SJCRH30 (cell line): Measurements from ENCODE around the gene FOXO6. TPM values are rescaled to one million over a fixed set of nuclear protein-coding genes. Genes with fewer than 3 reads are reported as not detected.

Source experiments
- DNase-seq, 2 experiments: peaks; one replicate each; pipeline ENCODE4 v3.0.0-alpha.2; 2015 to 2020
- H3K27ac ChIP-seq: fragments of 250-450 bp; sonication (Bioruptor Pico); 2 replicates; pipeline ENCODE4 v1.5.1; 2020; ENCODE audit warnings: mild to moderate bottlenecking, moderate library complexity
- H3K27me3 ChIP-seq: fragments of 250-450 bp; sonication (Bioruptor Pico); 2 replicates; pipeline ENCODE4 v1.5.1; 2020; ENCODE audit warnings: mild to moderate bottlenecking, moderate library complexity
- H3K36me3 ChIP-seq: fragments of 250-450 bp; sonication (Bioruptor Pico); 2 replicates; pipeline ENCODE4 v1.5.1; 2020; ENCODE audit warnings: mild to moderate bottlenecking, moderate library complexity
- H3K4me1 ChIP-seq: fragments of 250-450 bp; sonication (Bioruptor Pico); 2 replicates; pipeline ENCODE4 v1.5.1; 2020; ENCODE audit warnings: mild to moderate bottlenecking, moderate library complexity
- H3K4me3 ChIP-seq: fragments of 250-450 bp; sonication (Bioruptor Pico); 2 replicates; pipeline ENCODE4 v1.5.1; 2020; ENCODE audit warnings: mild to moderate bottlenecking, moderate library complexity
- H3K9me3 ChIP-seq: fragments of 250-450 bp; sonication (Bioruptor Pico); replicated peaks from 2 replicates; pipeline ENCODE4 v1.5.1; 2020; ENCODE audit warnings: mild to moderate bottlenecking, moderate library complexity
- total RNA-seq: library from RNA; depleted of rRNA; stranded (reverse); fragments of >200 nt; shearing (Covaris generic); gene quantifications from 2 replicates; pipeline ENCODE4 v1.2.3, GENCODE V29; 2014; rRNA removed

The FOXO6 gene
- total RNA-seq, 1 experiment from 2014 or later = 11.9 TPM

- Histone ChIP-seq H3K9me3 (0 out of 2 replicates have a peak, but pooled peaks cover 3% of the 10 kb centered on the region), H3K36me3 (no peaks in the 10 kb centered on the region), H3K4me3 (no peak overlapping the region), H3K27me3 (no peaks in the 10 kb centered on the region), H3K4me1 (peaks cover 27% of the 10 kb centered on the region), H3K27ac (no peak overlapping the region)
- peak in 1 of 2 experiments; percentile 61 for DNase-seq
Observed at GRCh38 chr1:41428738-41429640, 67.8 kb downstream of the FOXO6 start.

DNA sequence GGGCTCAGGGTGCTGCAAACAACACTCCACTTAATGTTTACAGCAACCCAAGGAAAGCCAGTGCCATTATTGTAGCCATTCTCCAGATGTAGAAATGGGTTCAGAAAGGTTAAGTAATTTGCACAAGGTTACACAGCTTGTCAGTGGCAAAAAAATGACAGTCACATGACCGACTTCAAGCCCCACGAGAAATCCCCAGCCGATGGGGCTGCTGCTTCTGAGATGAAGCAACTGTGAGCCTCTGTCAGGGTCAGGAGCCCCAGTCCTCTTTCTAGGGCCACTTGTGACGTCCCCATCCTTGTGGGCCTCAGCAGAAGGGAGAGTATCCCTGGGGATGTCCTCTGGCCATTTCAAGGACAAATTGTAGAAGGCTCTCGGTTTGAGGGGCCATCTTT is 68.4 kb downstream of the FOXO6 start:
- no peak for DNase-seq
- no peaks in the 10 kb centered on the region for H3K27me3 ChIP-seq
- H3K9me3 ChIP-seq = 0 out of 2 replicates have a peak, but pooled peaks cover 3% of the 10 kb centered on the region
- H3K36me3 ChIP-seq = no peaks in the 10 kb centered on the region
- H3K4me3 ChIP-seq = no peak overlapping the region
- no peak overlapping the region for H3K27ac ChIP-seq
- H3K4me1 ChIP-seq = peaks cover 31% of the 10 kb centered on the region

GRCh38 chr1:41430069-41430468 is 68.8 kb downstream of the FOXO6 start:
- Histone ChIP-seq H3K36me3 (no peaks in the 10 kb centered on the region), H3K9me3 (0 out of 2 replicates have a peak, but pooled peaks cover 3% of the 10 kb centered on the region), H3K27ac (no peak overlapping the region), H3K27me3 (no peaks in the 10 kb centered on the region), H3K4me3 (no peak overlapping the region), H3K4me1 (peaks cover 36% of the 10 kb centered on the region)
- no peak for DNase-seq

DNA sequence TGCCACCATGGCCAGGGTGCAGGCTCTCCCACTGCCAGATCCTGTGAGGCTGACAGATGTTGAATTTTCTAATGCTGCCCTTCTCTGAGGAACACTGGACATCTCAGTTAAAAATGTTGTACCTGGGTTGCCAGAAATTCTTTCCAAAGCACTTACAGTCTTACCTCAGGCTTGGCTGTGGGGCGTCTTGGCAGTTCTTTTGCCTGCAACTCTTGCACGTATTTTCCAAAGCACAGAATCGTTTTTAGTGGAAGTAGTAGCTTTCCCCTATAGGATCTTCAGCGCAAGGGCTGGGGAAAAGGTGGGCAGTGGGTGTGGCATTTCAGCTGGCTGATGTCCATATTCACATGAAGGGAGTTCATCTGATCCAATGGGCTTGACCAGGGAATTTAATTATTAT is 69.3 kb downstream of the FOXO6 start:
- no peaks in the 10 kb centered on the region for H3K36me3 ChIP-seq
- DNase-seq = no peak
- H3K27ac ChIP-seq = no peak overlapping the region
- peaks cover 39% of the 10 kb centered on the region for H3K4me1 ChIP-seq
- H3K4me3 ChIP-seq = no peak overlapping the region
- no peaks in the 10 kb centered on the region for H3K9me3 ChIP-seq
- H3K27me3 ChIP-seq = no peaks in the 10 kb centered on the region

DNA sequence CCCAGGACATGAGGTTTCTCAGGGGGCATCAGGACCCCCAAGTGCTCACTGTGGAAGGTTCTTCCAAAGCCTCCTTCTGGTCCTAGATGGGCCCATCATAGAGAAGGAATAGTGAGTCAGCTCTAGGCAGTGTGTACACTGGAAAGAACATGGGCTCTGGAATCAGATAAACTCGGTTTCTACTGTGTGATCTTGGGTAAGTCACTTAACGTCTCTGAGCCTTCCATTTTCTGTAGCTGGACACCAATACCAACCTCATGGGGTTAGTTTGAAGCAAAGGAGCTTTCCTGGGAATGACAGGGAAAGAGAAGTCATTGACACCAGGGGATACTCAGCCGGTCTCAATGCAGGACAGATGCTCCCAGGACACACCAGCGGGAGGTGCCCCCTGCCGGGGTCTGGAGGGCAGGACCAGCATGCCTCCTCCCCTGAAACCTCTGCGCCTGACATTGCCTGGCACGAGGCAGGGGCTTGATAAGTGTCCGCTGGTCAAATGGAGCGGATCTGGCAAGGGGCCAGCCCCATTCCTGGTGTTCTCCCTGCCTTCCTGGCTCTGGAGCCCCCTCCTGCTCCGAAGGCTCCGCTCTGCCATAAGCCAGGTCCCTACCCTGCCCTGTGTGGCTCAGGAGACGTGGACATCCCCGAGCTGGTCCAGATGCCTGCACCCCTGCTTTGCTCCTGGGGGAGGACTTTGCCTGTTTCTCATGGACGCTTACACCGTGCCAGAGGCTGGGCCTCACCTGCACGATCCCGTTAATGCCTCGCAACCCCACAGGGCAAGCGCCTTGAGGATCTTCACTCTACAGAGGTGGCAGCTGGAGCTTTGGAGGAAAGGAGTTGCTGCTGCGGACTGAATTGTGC is 70.5 kb downstream of the FOXO6 start:
- Histone ChIP-seq H3K4me1 (peaks cover 48% of the 10 kb centered on the region), H3K4me3 (peak overlapping the region; percentile 20), H3K9me3 (no peaks in the 10 kb centered on the region), H3K27me3 (no peaks in the 10 kb centered on the region), H3K36me3 (no peaks in the 10 kb centered on the region), H3K27ac (peak overlapping the region; percentile 35; the same call in 1 of the 2 replicates)
- DNase-seq = peak; percentile 58 to 60

Other genes with a start within 250 kb of the FOXO6 start
- gene SCMH1, start 119.1 kb upstream of the FOXO6 start, total RNA-seq = 43.1 and 51.0 TPM in 2 replicates
- gene EDN2, start 123.2 kb downstream of the FOXO6 start, total RNA-seq = 0.18 and 0.32 TPM in 2 replicates